OCI-M2 (cell line): ENCODE results near the gene DPH1.
"Not testable (repeated sequence)": the region's sequence is repeated elsewhere in the genome, so short reads cannot be mapped to it uniquely, and the experiment has no call there.

Source experiments
- DNase-seq: peaks from one replicate; lab custom pipeline; 2025; ENCODE audit not compliant: unreplicated experiment; lab: John Stamatoyannopoulos, UW

DPH1 gene

GRCh38 chr17:2029911-2030778, at the start of gene DPH1:
DPH1 (plus strand) TSS chr17:2030153; CDS start chr17:2030170, 17 bp downstream.
- DNase-seq: peak; percentile 43

GRCh38 chr17:1980665-1981250, 49.2 kb upstream of the DPH1 start:
- no peak for DNase-seq

- not testable (repeated sequence) for DNase-seq
These were observed 47.1 kb upstream of the DPH1 start for GRCh38 chr17:1982793-1983366.

GRCh38 chr17:1985093-1985492, 44.9 kb upstream of the DPH1 start:
- DNase-seq: no peak

- DNase-seq: no peak
These were observed 44.3 kb upstream of the DPH1 start for GRCh38 chr17:1985686-1986085.

GRCh38 chr17:1986783-1987451, 43.0 kb upstream of the DPH1 start:
- DNase-seq: no peak

GRCh38 chr17:1989135-1989534, 40.8 kb upstream of the DPH1 start:
- no peak for DNase-seq

- no peak for DNase-seq
These were observed 37.4 kb upstream of the DPH1 start for GRCh38 chr17:1992541-1992940.

- DNase-seq: no peak
These were observed 35.2 kb upstream of the DPH1 start for GRCh38 chr17:1994707-1995106.

GRCh38 chr17:1995321-1995892, 34.5 kb upstream of the DPH1 start:
- no peak for DNase-seq

- no peak for DNase-seq
These were observed 33.8 kb upstream of the DPH1 start for GRCh38 chr17:1995907-1996799.

GRCh38 chr17:1996800-1997288, 33.1 kb upstream of the DPH1 start:
- no peak for DNase-seq

GRCh38 chr17:1997289-1997926, 32.5 kb upstream of the DPH1 start:
- DNase-seq: no peak

GRCh38 chr17:1997927-1998742, 31.8 kb upstream of the DPH1 start:
- no peak for DNase-seq

GRCh38 chr17:1999557-2000251, 30.2 kb upstream of the DPH1 start:
- DNase-seq: no peak

GRCh38 chr17:2002767-2003329, 27.1 kb upstream of the DPH1 start:
- no peak for DNase-seq

GRCh38 chr17:2003525-2003924, 26.4 kb upstream of the DPH1 start:
- no peak for DNase-seq

GRCh38 chr17:2004435-2004952, 25.5 kb upstream of the DPH1 start:
- DNase-seq: no peak
